Measurements from ENCODE around the gene CDC45. TPM values are rescaled to one million over a fixed set of nuclear protein-coding genes. Genes with fewer than 3 reads are reported as not detected.
A peak's percentile ranks its signal among the peaks of the same experiment; 100 is the strongest.

Gene CDC45
- total and polyA plus RNA-seq, 7 experiments from 2014 or later: 0.35 to 57.7 (median 0.85) TPM

- peaks cover 0 to 16% (median 10%) of the 10 kb centered on the region in 7 donors for H3K4me1 Mint-ChIP-seq
- POLR2A ChIA-PET: no interaction called here
- CTCF ChIA-PET: interaction anchor here (0.6 kb wide), 1 partner anchor 12 kb away, joined by 3 read pairs; no protein-coding TSS in a partner anchor
- Histone ChIP-seq H3K36me3 (ENCODE audit: control insufficient read depth in 2 of 3, insufficient read depth in 3 of 3, low read length in 3 of 3) (no peaks in the 10 kb centered on the region), H3K27ac (ENCODE audit: low read depth, low read length) (no peak overlapping the region), H3K4me3 (ENCODE audit: low read length) (no peak overlapping the region), H3K9me3 (ENCODE audit: control insufficient read depth in 2 of 3, low read length in 3 of 3) (no peaks in the 10 kb centered on the region), H3K27me3 (ENCODE audit: control insufficient read depth in 2 of 2, insufficient read depth in 2 of 2, low read length in 2 of 2) (no peaks in the 10 kb centered on the region), H3K4me1 (ENCODE audit: control insufficient read depth in 2 of 2, insufficient read depth in 2 of 2, low read length in 2 of 2) (no peaks in the 10 kb centered on the region)
- intact Hi-C loops (cut with micrococcal nuclease): no loop called here
- H3K27ac Mint-ChIP-seq: peak overlapping the region in 1 of 9 donors; percentile 77
- peaks cover 0 to 5% (median 0%) of the 10 kb centered on the region in 5 donors for H3K36me3 Mint-ChIP-seq
- DNase-seq: no peak
- peak overlapping the region in 9 of 10 donors; percentile 32 to 87 (median 77) for H3K4me3 Mint-ChIP-seq
- H3K27me3 Mint-ChIP-seq: peaks cover 12 to 32% (median 13%) of the 10 kb centered on the region in 5 donors
- ATAC-seq: no peak
- no peaks in the 10 kb centered on the region for H3K9me3 Mint-ChIP-seq
Observed at GRCh38 chr22:19525116-19525660, 45.5 kb downstream of the CDC45 start.

GRCh38 chr22:19525666-19526065 is 45.9 kb downstream of the CDC45 start:
- H3K27ac ChIP-seq (ENCODE audit: low read depth, low read length): no peak overlapping the region
- peaks cover 12 to 32% (median 13%) of the 10 kb centered on the region in 5 donors for H3K27me3 Mint-ChIP-seq
- H3K4me1 ChIP-seq (ENCODE audit: control insufficient read depth in 2 of 2, insufficient read depth in 2 of 2, low read length in 2 of 2): no peaks in the 10 kb centered on the region
- H3K36me3 ChIP-seq (ENCODE audit: control insufficient read depth in 2 of 3, insufficient read depth in 3 of 3, low read length in 3 of 3): no peaks in the 10 kb centered on the region
- no peaks in the 10 kb centered on the region for H3K9me3 ChIP-seq (ENCODE audit: control insufficient read depth in 2 of 3, low read length in 3 of 3)
- no peaks in the 10 kb centered on the region for H3K9me3 Mint-ChIP-seq
- ATAC-seq: no peak
- intact Hi-C loops (cut with micrococcal nuclease): no loop called here
- no peak overlapping the region for H3K4me3 ChIP-seq (ENCODE audit: low read length)
- ChIA-PET POLR2A (no interaction called here), CTCF (interaction anchor here (0.6 kb wide), 1 partner anchor 11 kb away, joined by 3 read pairs; no protein-coding TSS in a partner anchor)
- peaks cover 0 to 16% (median 10%) of the 10 kb centered on the region in 7 donors for H3K4me1 Mint-ChIP-seq
- DNase-seq: no peak
- peak overlapping the region in 6 of 10 donors; percentile 13 to 87 (median 32) for H3K4me3 Mint-ChIP-seq
- H3K27me3 ChIP-seq (ENCODE audit: control insufficient read depth in 2 of 2, insufficient read depth in 2 of 2, low read length in 2 of 2): no peaks in the 10 kb centered on the region
- no peak overlapping the region for H3K27ac Mint-ChIP-seq
- peaks cover 0 to 5% (median 0%) of the 10 kb centered on the region in 5 donors for H3K36me3 Mint-ChIP-seq

- Histone ChIP-seq H3K27ac (ENCODE audit: low read depth, low read length) (no peak overlapping the region), H3K4me1 (ENCODE audit: control insufficient read depth in 2 of 2, insufficient read depth in 2 of 2, low read length in 2 of 2) (no peaks in the 10 kb centered on the region), H3K9me3 (ENCODE audit: control insufficient read depth in 2 of 3, low read length in 3 of 3) (no peaks in the 10 kb centered on the region), H3K27me3 (ENCODE audit: control insufficient read depth in 2 of 2, insufficient read depth in 2 of 2, low read length in 2 of 2) (no peaks in the 10 kb centered on the region), H3K36me3 (ENCODE audit: control insufficient read depth in 2 of 3, insufficient read depth in 3 of 3, low read length in 3 of 3) (no peaks in the 10 kb centered on the region), H3K4me3 (ENCODE audit: low read length) (no peak overlapping the region)
- Mint-ChIP-seq H3K9me3 (no peaks in the 10 kb centered on the region), H3K27ac (no peak overlapping the region), H3K27me3 (peaks cover 12 to 32% (median 13%) of the 10 kb centered on the region in 5 donors), H3K4me1 (peaks cover 0 to 16% (median 10%) of the 10 kb centered on the region in 7 donors), H3K36me3 (peaks cover 0 to 5% (median 0%) of the 10 kb centered on the region in 5 donors), H3K4me3 (peak overlapping the region in 6 of 10 donors; percentile 13 to 87 (median 28))
- DNase-seq: no peak
- ATAC-seq: no peak
- intact Hi-C loops (cut with micrococcal nuclease): no loop called here
- ChIA-PET POLR2A (interaction anchor here (0.6 kb wide), 1 partner anchor 12 kb away, joined by 3 read pairs; no protein-coding TSS in a partner anchor), CTCF (interaction anchor here (0.6 kb wide), 1 partner anchor 11 kb away, joined by 3 read pairs; no protein-coding TSS in a partner anchor)
Observed at GRCh38 chr22:19526076-19526701, 46.5 kb downstream of the CDC45 start.

- no peak overlapping the region for H3K27ac Mint-ChIP-seq
- H3K36me3 Mint-ChIP-seq: peaks cover 0 to 5% (median 0%) of the 10 kb centered on the region in 5 donors
- Histone ChIP-seq H3K4me1 (ENCODE audit: control insufficient read depth in 2 of 2, insufficient read depth in 2 of 2, low read length in 2 of 2) (no peaks in the 10 kb centered on the region), H3K9me3 (ENCODE audit: control insufficient read depth in 2 of 3, low read length in 3 of 3) (no peaks in the 10 kb centered on the region), H3K4me3 (ENCODE audit: low read length) (no peak overlapping the region), H3K36me3 (ENCODE audit: control insufficient read depth in 2 of 3, insufficient read depth in 3 of 3, low read length in 3 of 3) (no peaks in the 10 kb centered on the region), H3K27me3 (ENCODE audit: control insufficient read depth in 2 of 2, insufficient read depth in 2 of 2, low read length in 2 of 2) (no peaks in the 10 kb centered on the region), H3K27ac (ENCODE audit: low read depth, low read length) (no peak overlapping the region)
- DNase-seq: no peak
- intact Hi-C loops (cut with micrococcal nuclease): no loop called here
- H3K4me1 Mint-ChIP-seq: peaks cover 0 to 16% (median 10%) of the 10 kb centered on the region in 7 donors
- ChIA-PET POLR2A (interaction anchor here (0.6 kb wide), 1 partner anchor 13 kb away, joined by 3 read pairs; no protein-coding TSS in a partner anchor), CTCF (no interaction called here)
- no peak for ATAC-seq
- H3K27me3 Mint-ChIP-seq: peaks cover 12 to 32% (median 13%) of the 10 kb centered on the region in 5 donors
- H3K4me3 Mint-ChIP-seq: peak overlapping the region in 1 of 10 donors; percentile 25
- no peaks in the 10 kb centered on the region for H3K9me3 Mint-ChIP-seq
Observed at GRCh38 chr22:19526702-19527111, 47.0 kb downstream of the CDC45 start.

- POLR2A ChIA-PET: no interaction called here
- Histone ChIP-seq H3K27me3 (ENCODE audit: control insufficient read depth in 2 of 2, insufficient read depth in 2 of 2, low read length in 2 of 2) (no peaks in the 10 kb centered on the region), H3K36me3 (ENCODE audit: control insufficient read depth in 2 of 3, insufficient read depth in 3 of 3, low read length in 3 of 3) (no peaks in the 10 kb centered on the region), H3K4me1 (ENCODE audit: control insufficient read depth in 2 of 2, insufficient read depth in 2 of 2, low read length in 2 of 2) (no peaks in the 10 kb centered on the region), H3K4me3 (ENCODE audit: low read length) (no peak overlapping the region), H3K9me3 (ENCODE audit: control insufficient read depth in 2 of 3, low read length in 3 of 3) (no peaks in the 10 kb centered on the region), H3K27ac (ENCODE audit: low read depth, low read length) (no peak overlapping the region)
- Mint-ChIP-seq H3K27ac (no peak overlapping the region), H3K9me3 (no peaks in the 10 kb centered on the region), H3K4me1 (peaks cover 0 to 16% (median 10%) of the 10 kb centered on the region in 7 donors), H3K27me3 (peaks cover 12 to 32% (median 13%) of the 10 kb centered on the region in 5 donors), H3K4me3 (no peak overlapping the region), H3K36me3 (peaks cover 0 to 5% (median 0%) of the 10 kb centered on the region in 5 donors)
- ATAC-seq (no peak), DNase-seq (no peak)
- intact Hi-C loops (cut with micrococcal nuclease): no loop called here
- CTCF ChIA-PET: no interaction called here
Observed at GRCh38 chr22:19527321-19527721, 47.6 kb downstream of the CDC45 start.

GRCh38 chr22:19527861-19528417 is 48.2 kb downstream of the CDC45 start:
- Mint-ChIP-seq H3K27ac (no peak overlapping the region), H3K9me3 (no peaks in the 10 kb centered on the region), H3K4me1 (peaks cover 0 to 14% (median 7%) of the 10 kb centered on the region in 7 donors), H3K4me3 (no peak overlapping the region), H3K27me3 (peaks cover 12 to 33% (median 13%) of the 10 kb centered on the region in 5 donors), H3K36me3 (peaks cover 0 to 5% (median 0%) of the 10 kb centered on the region in 5 donors)
- Histone ChIP-seq H3K4me3 (ENCODE audit: low read length) (no peak overlapping the region), H3K27ac (ENCODE audit: low read depth, low read length) (no peak overlapping the region), H3K27me3 (ENCODE audit: control insufficient read depth in 2 of 2, insufficient read depth in 2 of 2, low read length in 2 of 2) (no peaks in the 10 kb centered on the region), H3K9me3 (ENCODE audit: control insufficient read depth in 2 of 3, low read length in 3 of 3) (no peaks in the 10 kb centered on the region), H3K36me3 (ENCODE audit: control insufficient read depth in 2 of 3, insufficient read depth in 3 of 3, low read length in 3 of 3) (no peaks in the 10 kb centered on the region), H3K4me1 (ENCODE audit: control insufficient read depth in 2 of 2, insufficient read depth in 2 of 2, low read length in 2 of 2) (no peaks in the 10 kb centered on the region)
- ATAC-seq: no peak
- intact Hi-C loops (cut with micrococcal nuclease): no loop called here
- no peak for DNase-seq
- ChIA-PET CTCF (no interaction called here), POLR2A (no interaction called here)
